Esophagus squamous epithelium (tissue), 4 donors: Measurements from ENCODE around the gene GLT8D1.
A peak's percentile ranks its signal among the peaks of the same experiment; 100 is the strongest.

Source experiments
- POLR2A ChIP-seq, 4 donors: fragments of 450-650 bp; IDR thresholded peaks; one replicate each; pipeline ENCODE4 v1.6.1; 2017; ENCODE audit warnings: antibody characterized with exemption in 4 of 4, mild to moderate bottlenecking in 4 of 4, moderate library complexity in 3 of 4
- TF ChIP-seq, protein P1 (sequence below), 6 experiments: fragments of 450-650 bp in 4 of 6; fragments of 200-600 bp in 2 of 6; sonication (generic) in 2 of 6; IDR thresholded peaks; one replicate each; pipeline ENCODE4 v1.5.1; 2016 to 2019; ENCODE audit warnings: antibody characterized with exemption in 6 of 6, mild to moderate bottlenecking in 4 of 6, moderate library complexity in 4 of 6

DNA sequence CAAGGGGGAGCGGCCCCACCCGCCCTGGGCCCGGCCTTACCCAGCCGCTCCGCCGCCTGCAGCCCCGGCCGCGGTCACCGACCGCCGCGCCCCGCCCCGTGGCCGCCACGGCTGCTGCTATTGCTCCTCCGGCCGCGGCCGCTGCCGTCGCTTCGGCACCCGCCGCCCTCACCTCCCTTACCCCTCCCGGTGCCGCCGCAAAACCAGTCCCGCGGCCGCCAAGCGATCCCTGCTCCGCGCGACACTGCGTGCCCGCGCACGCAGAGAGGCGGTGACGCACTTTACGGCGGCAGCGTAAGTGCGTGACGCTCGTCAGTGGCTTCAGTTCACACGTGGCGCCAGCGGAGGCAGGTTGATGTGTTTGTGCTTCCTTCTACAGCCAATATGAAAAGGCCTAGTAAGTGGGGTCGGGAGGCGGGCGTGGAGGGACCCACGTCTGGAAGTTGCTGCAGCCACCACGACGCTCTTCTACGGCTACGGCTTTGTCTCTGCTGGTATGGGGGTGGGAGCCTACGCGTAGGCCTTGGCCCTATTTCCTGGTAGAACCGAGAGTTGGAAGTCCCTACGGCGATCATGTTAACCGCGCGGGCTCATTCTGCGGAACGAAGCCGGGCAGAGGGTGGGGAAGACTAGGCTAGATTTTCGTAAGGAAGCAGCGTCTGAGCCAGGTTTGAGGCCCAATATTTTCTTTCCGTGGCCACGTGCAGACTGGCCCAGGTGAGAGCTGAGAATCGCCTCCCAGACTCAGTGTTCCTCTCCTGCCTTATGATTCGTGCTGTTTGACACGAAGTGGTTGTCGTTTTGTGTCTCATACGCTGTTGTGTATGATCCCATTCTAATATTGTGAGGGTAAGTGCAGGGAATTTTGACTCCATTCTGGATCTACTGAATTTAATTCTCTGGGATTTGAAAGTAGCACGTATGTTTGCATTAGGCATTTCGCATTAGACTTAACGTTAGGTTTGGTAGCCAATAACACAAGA lies 19.6 kb downstream of the GLT8D1 start, which contains the start of the genes GNL3 and PBRM1:
- TF ChIP-seq, protein P1, sequence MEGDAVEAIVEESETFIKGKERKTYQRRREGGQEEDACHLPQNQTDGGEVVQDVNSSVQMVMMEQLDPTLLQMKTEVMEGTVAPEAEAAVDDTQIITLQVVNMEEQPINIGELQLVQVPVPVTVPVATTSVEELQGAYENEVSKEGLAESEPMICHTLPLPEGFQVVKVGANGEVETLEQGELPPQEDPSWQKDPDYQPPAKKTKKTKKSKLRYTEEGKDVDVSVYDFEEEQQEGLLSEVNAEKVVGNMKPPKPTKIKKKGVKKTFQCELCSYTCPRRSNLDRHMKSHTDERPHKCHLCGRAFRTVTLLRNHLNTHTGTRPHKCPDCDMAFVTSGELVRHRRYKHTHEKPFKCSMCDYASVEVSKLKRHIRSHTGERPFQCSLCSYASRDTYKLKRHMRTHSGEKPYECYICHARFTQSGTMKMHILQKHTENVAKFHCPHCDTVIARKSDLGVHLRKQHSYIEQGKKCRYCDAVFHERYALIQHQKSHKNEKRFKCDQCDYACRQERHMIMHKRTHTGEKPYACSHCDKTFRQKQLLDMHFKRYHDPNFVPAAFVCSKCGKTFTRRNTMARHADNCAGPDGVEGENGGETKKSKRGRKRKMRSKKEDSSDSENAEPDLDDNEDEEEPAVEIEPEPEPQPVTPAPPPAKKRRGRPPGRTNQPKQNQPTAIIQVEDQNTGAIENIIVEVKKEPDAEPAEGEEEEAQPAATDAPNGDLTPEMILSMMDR (IDR thresholded peaks at IDR 0.05), result peak in 2 of 6 experiments; percentile 2 to 15
- TF ChIP-seq POLR2A (IDR thresholded peaks at IDR 0.05), result peak in 3 of 4 donors; percentile 63 to 85 (median 82)
